BLaER1 treated with 17β-estradiol and CSF1 and Interleukin-3, amounts not matched to agents 10 nM and 100 nM (cell line): ENCODE measurements around the gene PPIP5K2.
A peak's percentile ranks its signal among the peaks of the same experiment; 100 is the strongest.

Experiments
- H3K27ac ChIP-seq, 11 experiments: shearing (Covaris generic); formaldehyde crosslinking; 2 replicates each; pipeline ENCODE4 v1.8.1; 2022
- H3K27me3 ChIP-seq, 11 experiments: shearing (Covaris generic); formaldehyde crosslinking; 2 replicates each; pipeline ENCODE4 v1.8.1; 2022
- H3K36me3 ChIP-seq, 11 experiments: shearing (Covaris generic); formaldehyde crosslinking; 2 replicates each; pipeline ENCODE4 v1.8.1; 2022
- H3K4me1 ChIP-seq, 10 experiments: shearing (Covaris generic); formaldehyde crosslinking; 2 replicates each; pipeline ENCODE4 v1.8.1; 2022
- H3K4me2 ChIP-seq, 11 experiments: shearing (Covaris generic); formaldehyde crosslinking; 2 replicates each; pipeline ENCODE4 v1.8.1; 2022
- H3K4me3 ChIP-seq, 10 experiments: shearing (Covaris generic); formaldehyde crosslinking; 2 replicates each; pipeline ENCODE4 v1.8.1; 2022
- H3K9ac ChIP-seq, 11 experiments: shearing (Covaris generic); formaldehyde crosslinking; 2 replicates each; pipeline ENCODE4 v1.8.1; 2022
- H3K9me3 ChIP-seq, 11 experiments: shearing (Covaris generic); formaldehyde crosslinking; replicated peaks in 1 of 11; 2 replicates each; pipeline ENCODE4 v1.8.1; 2022
- H4K20me1 ChIP-seq, 11 experiments: shearing (Covaris generic); formaldehyde crosslinking; 2 replicates each; pipeline ENCODE4 v1.8.1; 2022
- Cebpa-rat ChIP-seq, 11 experiments: shearing (Covaris generic); IDR thresholded peaks; 2 replicates each; pipeline ENCODE4 v1.8.1; 2022

PPIP5K2 gene

GRCh38 chr5:103114440-103114839 lies 5.7 kb upstream of the PPIP5K2 start:
- Histone ChIP-seq H4K20me1 (no peaks in the 10 kb centered on the region), H3K36me3 (peaks cover 0 to 6% (median 0%) of the 10 kb centered on the region in 11 experiments; a peak in 1 of 22 replicates), H3K4me1 (peaks cover 40 to 83% (median 66%) of the 10 kb centered on the region in 10 experiments), H3K27ac (peak overlapping the region in 10 of 11 experiments; percentile 11 to 85 (median 79); a peak in 17 of 22 replicates), H3K9me3 (peaks cover 0 to 13% (median 10%) of the 10 kb centered on the region in 11 experiments; a peak in 18 of 22 replicates), H3K27me3 (no peaks in the 10 kb centered on the region), H3K4me2 (peak overlapping the region; percentile 27 to 87 (median 70)), H3K9ac (peak overlapping the region in 7 of 11 experiments; percentile 7 to 69 (median 55); a peak in 12 of 22 replicates), H3K4me3 (peak overlapping the region in 4 of 10 experiments; percentile 4 to 39 (median 22); a peak in 3 of 20 replicates)
- 0 out of 22 replicates have a peak, but pooled peaks of 1 of the 11 experiments have one; percentile 45 for TF ChIP-seq Cebpa-rat (IDR thresholded peaks at IDR 0.05)

GRCh38 chr5:103117471-103117991 lies 2.6 kb upstream of the PPIP5K2 start:
- TF ChIP-seq Cebpa-rat (IDR thresholded peaks at IDR 0.05) = no peak
- peaks cover 41 to 74% (median 58%) of the 10 kb centered on the region in 10 experiments for H3K4me1 ChIP-seq
- no peak overlapping the region for H3K9ac ChIP-seq
- H4K20me1 ChIP-seq = peaks cover 0 to 15% (median 4%) of the 10 kb centered on the region in 11 experiments; a peak in 6 of 22 replicates
- H3K9me3 ChIP-seq = no peaks in the 10 kb centered on the region; a peak in 1 of 22 replicates
- H3K27ac ChIP-seq = peak overlapping the region in 4 of 11 experiments; percentile 92 to 99 (median 98); a peak in 6 of 22 replicates
- peak overlapping the region in 6 of 11 experiments; percentile 0 to 89 (median 78); a peak in 10 of 22 replicates for H3K4me2 ChIP-seq
- peaks cover 0 to 6% (median under 1%) of the 10 kb centered on the region in 11 experiments; a peak in 4 of 22 replicates for H3K36me3 ChIP-seq
- H3K27me3 ChIP-seq = no peaks in the 10 kb centered on the region
- H3K4me3 ChIP-seq = no peak overlapping the region

- Histone ChIP-seq H3K36me3 (peaks cover 0 to 23% (median 16%) of the 10 kb centered on the region in 11 experiments; a peak in 13 of 22 replicates), H3K9me3 (no peaks in the 10 kb centered on the region), H3K27ac (peak overlapping the region; percentile 92 to 99 (median 97)), H3K27me3 (no peaks in the 10 kb centered on the region), H4K20me1 (peaks cover 0 to 30% (median 7%) of the 10 kb centered on the region in 11 experiments; a peak in 6 of 22 replicates), H3K9ac (peak overlapping the region; percentile 87 to 97 (median 94)), H3K4me2 (peak overlapping the region; percentile 63 to 89 (median 75)), H3K4me3 (peak overlapping the region; percentile 68 to 94 (median 86)), H3K4me1 (peaks cover 35 to 66% (median 51%) of the 10 kb centered on the region in 10 experiments)
- TF ChIP-seq Cebpa-rat (IDR thresholded peaks at IDR 0.05) = no peak
These were observed 884 bp upstream of the PPIP5K2 start for GRCh38 chr5:103119070-103119764.

- H3K4me2 ChIP-seq = peak overlapping the region; percentile 78 to 94 (median 89)
- H3K27ac ChIP-seq = peak overlapping the region; percentile 92 to 99 (median 97)
- H3K27me3 ChIP-seq = no peaks in the 10 kb centered on the region
- no peak for TF ChIP-seq Cebpa-rat (IDR thresholded peaks at IDR 0.05)
- H3K4me1 ChIP-seq = peaks cover 22 to 51% (median 38%) of the 10 kb centered on the region in 10 experiments
- H3K36me3 ChIP-seq = peaks cover 5 to 37% (median 20%) of the 10 kb centered on the region in 11 experiments; a peak in 15 of 22 replicates
- H4K20me1 ChIP-seq = peaks cover 0 to 41% (median 14%) of the 10 kb centered on the region in 11 experiments; a peak in 7 of 22 replicates
- peak overlapping the region; percentile 87 to 97 (median 94) for H3K9ac ChIP-seq
- H3K9me3 ChIP-seq = no peaks in the 10 kb centered on the region
- peak overlapping the region; percentile 68 to 94 (median 86) for H3K4me3 ChIP-seq
These were observed 603 bp downstream of the PPIP5K2 start for GRCh38 chr5:103120607-103121200.

GRCh38 chr5:103122242-103122641 lies 2.1 kb downstream of the PPIP5K2 start:
- no peaks in the 10 kb centered on the region for H3K9me3 ChIP-seq
- peak overlapping the region; percentile 78 to 94 (median 89) for H3K4me2 ChIP-seq
- no peaks in the 10 kb centered on the region for H3K27me3 ChIP-seq
- peaks cover 17 to 41% (median 35%) of the 10 kb centered on the region in 10 experiments for H3K4me1 ChIP-seq
- no peak for TF ChIP-seq Cebpa-rat (IDR thresholded peaks at IDR 0.05)
- H4K20me1 ChIP-seq = peaks cover 0 to 51% (median 14%) of the 10 kb centered on the region in 11 experiments; a peak in 9 of 22 replicates
- no peak overlapping the region for H3K27ac ChIP-seq
- peaks cover 5 to 47% (median 22%) of the 10 kb centered on the region in 11 experiments; a peak in 17 of 22 replicates for H3K36me3 ChIP-seq
- H3K4me3 ChIP-seq = peak overlapping the region; percentile 68 to 94 (median 86); a peak in 18 of 20 replicates
- peak overlapping the region in 4 of 11 experiments; percentile 92 to 97 (median 96); a peak in 8 of 22 replicates for H3K9ac ChIP-seq

- Histone ChIP-seq H3K36me3 (peaks cover 17 to 71% (median 42%) of the 10 kb centered on the region in 11 experiments; a peak in 20 of 22 replicates), H3K9me3 (no peaks in the 10 kb centered on the region), H4K20me1 (peaks cover 0 to 70% (median 19%) of the 10 kb centered on the region in 11 experiments; a peak in 11 of 22 replicates), H3K27ac (no peak overlapping the region), H3K9ac (no peak overlapping the region), H3K4me2 (no peak overlapping the region), H3K4me3 (no peak overlapping the region), H3K27me3 (no peaks in the 10 kb centered on the region), H3K4me1 (peaks cover 11 to 23% (median 16%) of the 10 kb centered on the region in 10 experiments; a peak in 19 of 20 replicates)
- TF ChIP-seq Cebpa-rat (IDR thresholded peaks at IDR 0.05) = no peak
These were observed 6.5 kb downstream of the PPIP5K2 start for GRCh38 chr5:103126557-103126956.

GRCh38 chr5:103127292-103127817 lies 7.3 kb downstream of the PPIP5K2 start:
- Histone ChIP-seq H3K27ac (no peak overlapping the region), H3K4me3 (no peak overlapping the region), H3K36me3 (peaks cover 17 to 76% (median 41%) of the 10 kb centered on the region in 11 experiments; a peak in 21 of 22 replicates), H3K9me3 (no peaks in the 10 kb centered on the region), H3K27me3 (no peaks in the 10 kb centered on the region), H3K9ac (no peak overlapping the region), H3K4me1 (peaks cover 4 to 15% (median 9%) of the 10 kb centered on the region in 10 experiments; a peak in 19 of 20 replicates), H4K20me1 (peaks cover 0 to 68% (median 19%) of the 10 kb centered on the region in 11 experiments; a peak in 11 of 22 replicates), H3K4me2 (no peak overlapping the region)
- TF ChIP-seq Cebpa-rat (IDR thresholded peaks at IDR 0.05) = no peak

- H3K27me3 ChIP-seq = no peaks in the 10 kb centered on the region
- no peak overlapping the region for H3K9ac ChIP-seq
- H3K4me2 ChIP-seq = no peak overlapping the region
- peaks cover 0 to 59% (median 19%) of the 10 kb centered on the region in 11 experiments; a peak in 11 of 22 replicates for H4K20me1 ChIP-seq
- H3K9me3 ChIP-seq = no peaks in the 10 kb centered on the region
- peaks cover 0 to 7% (median under 1%) of the 10 kb centered on the region in 10 experiments; a peak in 7 of 20 replicates for H3K4me1 ChIP-seq
- H3K36me3 ChIP-seq = peaks cover 17 to 73% (median 34%) of the 10 kb centered on the region in 11 experiments; a peak in 21 of 22 replicates
- H3K4me3 ChIP-seq = no peak overlapping the region
- H3K27ac ChIP-seq = no peak overlapping the region
- TF ChIP-seq Cebpa-rat (IDR thresholded peaks at IDR 0.05) = no peak
These were observed 8.1 kb downstream of the PPIP5K2 start for GRCh38 chr5:103128202-103128601.
